Measurements from ENCODE around the gene OTOA.

OTOA gene

GRCh38 chr16:21663889-21664647 is at the start of gene OTOA:
TSS of gene OTOA (plus strand) at chr16:21663968. CDS start at chr16:21678515, 14,547 bp downstream.
- Histone ChIP-seq H3K27ac (ENCODE audit: low read length) (no peak within 1 kb of the TSS), H3K36me3 (ENCODE audit: insufficient read depth, low read depth, low read length) (no peaks in the 10 kb centered on the region), H3K9ac (ENCODE audit: low read depth, low read length) (no peak within 1 kb of the TSS), H3K27me3 (ENCODE audit: insufficient read depth, low read length) (no peaks in the 10 kb centered on the region; the same call in 1 of the 2 replicates), H3K4me1 (ENCODE audit: insufficient read depth, low read length) (peaks cover 10% of the 10 kb centered on the region; the same call in 1 of the 2 replicates), H3K4me3 (ENCODE audit: low read length) (peak within 1 kb of the TSS; percentile 58; the same call in 1 of the 2 replicates), H3K9me3 (ENCODE audit: insufficient read depth, low read depth, low read length) (no peaks in the 10 kb centered on the region)

DNA sequence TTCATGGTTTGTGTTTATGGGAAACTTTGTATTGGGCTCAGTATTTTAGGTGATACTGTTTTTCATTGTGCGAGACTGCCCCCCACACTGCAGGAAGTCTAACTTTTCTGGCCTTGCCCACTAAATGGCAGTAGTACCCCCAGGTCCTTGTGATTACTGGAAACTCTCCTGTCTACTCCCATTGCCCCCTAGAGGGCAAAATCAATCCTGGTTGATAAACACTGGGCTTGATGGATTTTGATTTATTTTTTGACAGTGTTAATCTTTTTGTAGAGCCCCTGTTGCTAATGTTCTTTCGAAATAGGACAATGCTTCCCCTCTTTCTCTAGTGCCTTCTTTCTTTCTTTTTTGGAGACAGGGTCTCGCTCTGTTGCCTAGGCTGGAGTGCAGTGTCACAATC is 48.9 kb upstream of the OTOA start:
- Histone ChIP-seq H3K4me3 (ENCODE audit: low read length) (no peak overlapping the region), H3K27ac (ENCODE audit: low read length) (no peak overlapping the region), H3K9me3 (ENCODE audit: insufficient read depth, low read depth, low read length) (no peaks in the 10 kb centered on the region), H3K9ac (ENCODE audit: low read depth, low read length) (no peak overlapping the region), H3K36me3 (ENCODE audit: insufficient read depth, low read depth, low read length) (peaks cover 18% of the 10 kb centered on the region), H3K4me1 (ENCODE audit: insufficient read depth, low read length) (peaks cover 22% of the 10 kb centered on the region; the same call in 1 of the 2 replicates), H3K27me3 (ENCODE audit: insufficient read depth, low read length) (no peaks in the 10 kb centered on the region)

GRCh38 chr16:21617607-21618006 is 46.2 kb upstream of the OTOA start:
- no peak overlapping the region for H3K4me3 ChIP-seq (ENCODE audit: low read length)
- H3K4me1 ChIP-seq (ENCODE audit: insufficient read depth, low read length) = no peaks in the 10 kb centered on the region; the same call in 1 of the 2 replicates
- peaks cover 26% of the 10 kb centered on the region for H3K36me3 ChIP-seq (ENCODE audit: insufficient read depth, low read depth, low read length)
- no peaks in the 10 kb centered on the region for H3K9me3 ChIP-seq (ENCODE audit: insufficient read depth, low read depth, low read length)
- no peaks in the 10 kb centered on the region for H3K27me3 ChIP-seq (ENCODE audit: insufficient read depth, low read length)
- no peak overlapping the region for H3K27ac ChIP-seq (ENCODE audit: low read length)
- no peak overlapping the region for H3K9ac ChIP-seq (ENCODE audit: low read depth, low read length)

GRCh38 chr16:21618281-21618680 is 45.5 kb upstream of the OTOA start:
- Histone ChIP-seq H3K27ac (ENCODE audit: low read length) (no peak overlapping the region), H3K9ac (ENCODE audit: low read depth, low read length) (no peak overlapping the region), H3K9me3 (ENCODE audit: insufficient read depth, low read depth, low read length) (no peaks in the 10 kb centered on the region)

DNA sequence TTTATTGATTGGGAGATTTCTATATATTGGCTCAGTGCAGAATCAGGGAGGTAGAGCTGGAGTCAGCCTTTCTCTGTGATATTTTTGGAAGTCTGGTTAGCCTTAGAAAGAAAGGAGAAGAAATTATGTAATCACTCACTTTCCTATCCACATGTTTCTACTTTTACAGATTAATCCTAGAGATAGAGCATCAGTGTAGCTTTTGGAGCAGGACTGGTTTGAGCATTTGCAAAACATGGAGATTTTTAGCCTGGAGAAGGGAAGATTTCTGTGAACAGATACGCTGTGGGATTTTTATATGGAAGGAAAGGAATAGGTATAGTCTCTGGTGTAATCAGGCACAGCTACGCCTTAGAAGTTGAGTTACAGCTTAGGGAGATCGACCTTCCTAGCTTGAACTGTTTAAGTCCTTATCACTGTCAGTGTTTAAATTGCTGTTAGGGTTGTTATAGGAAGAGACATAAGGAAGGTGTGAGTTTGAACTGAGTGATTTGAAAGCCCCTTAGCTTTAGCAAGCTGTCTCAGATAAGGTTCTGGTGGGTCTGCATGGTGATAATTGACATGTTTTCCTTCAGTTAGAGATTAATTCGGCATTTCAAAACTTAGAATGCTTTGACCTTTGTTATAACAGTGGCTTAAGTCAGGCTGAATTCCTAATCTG is 43.9 kb upstream of the OTOA start:
- H3K4me3 ChIP-seq (ENCODE audit: low read length) = no peak overlapping the region
- no peak overlapping the region for H3K9ac ChIP-seq (ENCODE audit: low read depth, low read length)
- no peaks in the 10 kb centered on the region for H3K27me3 ChIP-seq (ENCODE audit: insufficient read depth, low read length)
- no peak overlapping the region for H3K27ac ChIP-seq (ENCODE audit: low read length)
- H3K4me1 ChIP-seq (ENCODE audit: insufficient read depth, low read length) = no peaks in the 10 kb centered on the region
- H3K9me3 ChIP-seq (ENCODE audit: insufficient read depth, low read depth, low read length) = no peaks in the 10 kb centered on the region
- peaks cover 26% of the 10 kb centered on the region for H3K36me3 ChIP-seq (ENCODE audit: insufficient read depth, low read depth, low read length)

More at GRCh38 chr16:21618281-21618680, 45.5 kb upstream of the OTOA start:
- Histone ChIP-seq H3K4me1 (ENCODE audit: insufficient read depth, low read length) (no peaks in the 10 kb centered on the region), H3K4me3 (ENCODE audit: low read length) (no peak overlapping the region), H3K36me3 (ENCODE audit: insufficient read depth, low read depth, low read length) (peaks cover 28% of the 10 kb centered on the region), H3K27me3 (ENCODE audit: insufficient read depth, low read length) (no peaks in the 10 kb centered on the region)

- H3K27me3 ChIP-seq (ENCODE audit: insufficient read depth, low read length) = no peaks in the 10 kb centered on the region
- no peak overlapping the region for H3K4me3 ChIP-seq (ENCODE audit: low read length)
- H3K4me1 ChIP-seq (ENCODE audit: insufficient read depth, low read length) = no peaks in the 10 kb centered on the region
- peaks cover 33% of the 10 kb centered on the region for H3K36me3 ChIP-seq (ENCODE audit: insufficient read depth, low read depth, low read length)
- H3K27ac ChIP-seq (ENCODE audit: low read length) = no peak overlapping the region
- no peak overlapping the region for H3K9ac ChIP-seq (ENCODE audit: low read depth, low read length)
- H3K9me3 ChIP-seq (ENCODE audit: insufficient read depth, low read depth, low read length) = no peaks in the 10 kb centered on the region
These were observed 43.2 kb upstream of the OTOA start for GRCh38 chr16:21620592-21620991.

DNA sequence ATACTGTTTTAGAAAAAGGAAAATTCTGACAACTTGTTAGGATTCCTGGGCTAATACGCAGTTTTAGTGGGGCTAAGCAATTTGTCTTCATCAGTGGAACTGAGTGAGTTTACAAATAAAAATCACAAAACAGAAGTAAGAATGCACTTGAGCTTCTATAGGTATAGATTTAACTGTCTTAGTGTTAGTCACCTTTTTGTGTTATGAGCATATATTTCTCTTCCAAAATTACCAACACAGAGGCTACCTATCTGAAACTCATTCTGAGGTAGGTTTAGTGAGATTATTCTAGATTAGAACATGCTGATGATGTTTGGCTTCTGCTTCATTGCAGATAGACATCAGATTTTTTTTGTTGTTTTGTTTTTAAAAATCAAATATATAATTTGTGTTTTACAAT is 41.2 kb upstream of the OTOA start:
- H3K27me3 ChIP-seq (ENCODE audit: insufficient read depth, low read length) = no peaks in the 10 kb centered on the region
- H3K9ac ChIP-seq (ENCODE audit: low read depth, low read length) = no peak overlapping the region
- H3K27ac ChIP-seq (ENCODE audit: low read length) = no peak overlapping the region
- H3K36me3 ChIP-seq (ENCODE audit: insufficient read depth, low read depth, low read length) = peaks cover 43% of the 10 kb centered on the region
- H3K4me1 ChIP-seq (ENCODE audit: insufficient read depth, low read length) = no peaks in the 10 kb centered on the region
- no peak overlapping the region for H3K4me3 ChIP-seq (ENCODE audit: low read length)
- no peaks in the 10 kb centered on the region for H3K9me3 ChIP-seq (ENCODE audit: insufficient read depth, low read depth, low read length)

DNA sequence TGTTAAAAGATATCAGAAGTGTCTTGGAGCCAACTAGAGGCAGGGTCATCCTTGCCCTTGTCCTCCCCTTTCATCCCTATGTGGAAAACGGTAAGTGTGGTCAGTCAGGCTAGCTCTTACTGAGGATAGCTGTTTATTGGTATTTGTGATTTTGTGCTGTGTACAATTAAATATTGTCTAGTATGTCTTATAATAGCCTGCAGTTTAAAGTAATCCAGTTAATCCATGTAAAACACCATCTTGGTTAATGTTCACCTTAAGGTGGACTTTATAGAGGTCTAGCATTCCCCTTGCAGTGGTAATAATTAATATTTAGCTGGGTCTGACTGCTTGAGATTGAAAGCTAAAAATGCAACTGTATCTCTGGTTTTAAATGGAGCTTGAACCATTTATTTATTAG is 38.7 kb upstream of the OTOA start:
- H3K9ac ChIP-seq (ENCODE audit: low read depth, low read length) = no peak overlapping the region
- H3K4me3 ChIP-seq (ENCODE audit: low read length) = no peak overlapping the region
- H3K9me3 ChIP-seq (ENCODE audit: insufficient read depth, low read depth, low read length) = no peaks in the 10 kb centered on the region
- H3K4me1 ChIP-seq (ENCODE audit: insufficient read depth, low read length) = no peaks in the 10 kb centered on the region
- peaks cover 56% of the 10 kb centered on the region for H3K36me3 ChIP-seq (ENCODE audit: insufficient read depth, low read depth, low read length)
- no peaks in the 10 kb centered on the region for H3K27me3 ChIP-seq (ENCODE audit: insufficient read depth, low read length)
- H3K27ac ChIP-seq (ENCODE audit: low read length) = no peak overlapping the region

DNA sequence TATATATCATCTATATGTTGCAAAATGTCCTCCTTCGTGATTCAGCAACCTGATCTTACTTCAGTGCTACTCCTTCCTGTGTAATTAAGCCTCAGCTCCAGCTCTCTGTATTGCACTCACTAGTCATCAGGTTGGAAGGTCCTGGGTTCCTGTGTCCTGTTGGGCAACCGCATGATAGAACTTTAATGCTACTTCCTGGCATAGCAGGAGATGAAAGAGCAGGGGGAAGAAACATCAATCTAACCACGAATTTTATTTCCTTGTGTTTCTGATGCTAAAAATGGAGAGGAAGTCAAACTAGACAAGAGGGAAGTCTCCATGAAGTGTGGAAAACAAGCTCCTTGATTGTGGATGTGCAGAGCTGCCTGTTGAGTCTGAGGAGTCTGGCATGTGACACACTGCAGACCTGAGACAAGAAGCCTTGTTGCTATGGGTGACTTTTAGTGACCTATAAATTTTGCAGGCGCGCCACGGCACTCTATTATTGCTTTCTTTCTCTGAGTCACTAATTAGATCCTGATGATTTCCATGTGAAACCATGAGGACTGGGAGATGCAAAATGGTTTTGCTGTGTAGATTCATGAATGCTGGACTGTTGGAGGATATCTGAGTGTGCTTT is 37.0 kb upstream of the OTOA start:
- peaks cover 52% of the 10 kb centered on the region for H3K36me3 ChIP-seq (ENCODE audit: insufficient read depth, low read depth, low read length)
- no peak overlapping the region for H3K9ac ChIP-seq (ENCODE audit: low read depth, low read length)
- no peaks in the 10 kb centered on the region for H3K27me3 ChIP-seq (ENCODE audit: insufficient read depth, low read length)
- H3K27ac ChIP-seq (ENCODE audit: low read length) = no peak overlapping the region
- no peak overlapping the region for H3K4me3 ChIP-seq (ENCODE audit: low read length)
- H3K9me3 ChIP-seq (ENCODE audit: insufficient read depth, low read depth, low read length) = no peaks in the 10 kb centered on the region
- no peaks in the 10 kb centered on the region for H3K4me1 ChIP-seq (ENCODE audit: insufficient read depth, low read length)

DNA sequence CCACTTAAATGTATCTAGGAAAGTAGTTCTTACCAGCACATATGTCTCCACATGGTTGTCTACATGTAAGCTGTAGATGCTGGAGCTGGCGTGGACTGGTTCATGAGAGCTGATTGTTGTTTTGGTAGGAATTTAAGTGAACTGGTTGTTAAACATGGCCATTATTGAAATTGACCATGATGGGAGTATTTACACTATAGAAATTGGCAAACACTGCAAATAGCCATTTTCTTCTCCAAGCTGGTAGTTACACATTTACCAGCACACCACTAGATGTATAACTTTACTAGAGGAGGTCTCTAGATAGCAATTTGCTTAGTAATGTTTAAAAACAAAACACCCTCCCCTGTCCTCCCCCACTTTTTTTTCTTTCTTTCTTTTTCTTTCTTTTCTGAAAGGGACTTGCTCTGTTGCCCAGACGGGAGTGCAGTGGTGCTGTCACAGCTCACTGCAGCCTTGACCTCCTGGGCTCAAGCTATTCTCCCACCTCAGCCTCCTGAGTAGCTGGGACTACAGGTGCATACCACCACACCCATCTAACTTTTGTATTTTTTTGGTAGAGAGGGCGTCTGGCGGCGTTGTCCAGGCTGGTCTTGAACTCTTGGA is 35.5 kb upstream of the OTOA start:
- Histone ChIP-seq H3K36me3 (ENCODE audit: insufficient read depth, low read depth, low read length) (peaks cover 48% of the 10 kb centered on the region), H3K27me3 (ENCODE audit: insufficient read depth, low read length) (no peaks in the 10 kb centered on the region), H3K9ac (ENCODE audit: low read depth, low read length) (no peak overlapping the region), H3K27ac (ENCODE audit: low read length) (no peak overlapping the region), H3K9me3 (ENCODE audit: insufficient read depth, low read depth, low read length) (no peaks in the 10 kb centered on the region), H3K4me1 (ENCODE audit: insufficient read depth, low read length) (no peaks in the 10 kb centered on the region), H3K4me3 (ENCODE audit: low read length) (no peak overlapping the region)

- Histone ChIP-seq H3K27ac (ENCODE audit: low read length) (no peak overlapping the region), H3K9ac (ENCODE audit: low read depth, low read length) (no peak overlapping the region), H3K4me3 (ENCODE audit: low read length) (no peak overlapping the region), H3K36me3 (ENCODE audit: insufficient read depth, low read depth, low read length) (peaks cover 44% of the 10 kb centered on the region), H3K27me3 (ENCODE audit: insufficient read depth, low read length) (no peaks in the 10 kb centered on the region), H3K4me1 (ENCODE audit: insufficient read depth, low read length) (no peaks in the 10 kb centered on the region), H3K9me3 (ENCODE audit: insufficient read depth, low read depth, low read length) (no peaks in the 10 kb centered on the region)
These were observed 35.0 kb upstream of the OTOA start for GRCh38 chr16:21628772-21629171.
